K562 (cell line): ENCODE results near the gene QSOX2.

Experiments
- CBX2 ChIP-seq: fragments of 200-600 bp; sonication (generic); IDR thresholded peaks from one replicate; pipeline ENCODE4 v1.6.1; 2012; ENCODE audit warnings: mild to moderate bottlenecking, low read length, inconsistent platforms; ENCODE audit not compliant: insufficient read depth, poor library complexity, severe bottlenecking
- CTCF ChIP-seq, 3 experiments: IDR thresholded peaks in 2 of 3; conservative IDR thresholded peaks in 1 of 3; 2 replicates each; pipeline ENCODE4 v1.5.1; 2011 to 2012; ENCODE audit warnings: low read length in 3 of 3, mild to moderate bottlenecking in 3 of 3, control low read depth in 2 of 3, improper control_type of control experiment in 1 of 3, inconsistent platforms in 1 of 3, low read depth in 1 of 3, mixed read lengths in 1 of 3, moderate library complexity in 1 of 3; ENCODE audit not compliant: insufficient read depth in 2 of 3
- ESRRB ChIP-seq: fragments of 250-450 bp; sonication (Bioruptor Pico); IDR thresholded peaks from 2 replicates; pipeline ENCODE4 v1.5.0; 2020; ENCODE audit warnings: mild to moderate bottlenecking, moderate library complexity, borderline replicate concordance
- EZH2 ChIP-seq: IDR thresholded peaks from 2 replicates; pipeline ENCODE4 v1.6.1; 2012; ENCODE audit warnings: low read depth, mild to moderate bottlenecking, inconsistent platforms, low read length, borderline replicate concordance
- PHB2 ChIP-seq: fragments of 450-650 bp; IDR thresholded peaks from 2 replicates; pipeline ENCODE4 v1.6.1; 2017; ENCODE audit warnings: low read depth
- POLR2A ChIP-seq: fragments of 450-650 bp; conservative IDR thresholded peaks from 2 replicates; pipeline ENCODE4 v1.6.1; 2016
- SP2 ChIP-seq: IDR thresholded peaks from 2 replicates; pipeline ENCODE4 v1.6.1; 2011; ENCODE audit warnings: mild to moderate bottlenecking, low read depth, low read length, moderate library complexity; ENCODE audit not compliant: poor library complexity, severe bottlenecking; ENCODE audit errors: extremely low read depth
- SRF ChIP-seq, 2 experiments: fragments of 250-450, 450-650 bp in 1 of 2; sonication (Bioruptor Pico) in 1 of 2; sonication (generic) in 1 of 2; formaldehyde crosslinking; IDR thresholded peaks; 2 replicates each; pipeline versions ENCODE4 v1.5.0 to v1.5.1; 2020 to 2022; ENCODE audit warnings: mild to moderate bottlenecking in 1 of 2, missing genetic modification reagents in 1 of 2
- SRSF9 ChIP-seq: fragments of 200-400 bp; formaldehyde crosslinking; IDR thresholded peaks from 2 replicates; pipeline ENCODE4 v1.6.1; 2017; ENCODE audit warnings: low read depth, low read length, borderline replicate concordance
- STAT6 ChIP-seq: sonication (generic); formaldehyde crosslinking; IDR thresholded peaks from 2 replicates; pipeline ENCODE4 v1.8.1; 2023; ENCODE audit warnings: mild to moderate bottlenecking, missing genetic modification reagents
- ZC3H4 ChIP-seq: sonication (generic); formaldehyde crosslinking; IDR thresholded peaks from 2 replicates; pipeline ENCODE4 v1.9.0; 2021; ENCODE audit warnings: missing genetic modification reagents, borderline replicate concordance

- TF ChIP-seq PHB2: no peak
- no peak for TF ChIP-seq ZC3H4 (CRISPR knock-in tag)
- no peak for TF ChIP-seq SRF (CRISPR knock-in tag; IDR thresholded peaks at IDR 0.05)
- no peak for TF ChIP-seq SP2
- no peak for TF ChIP-seq POLR2A
- TF ChIP-seq CBX2: no peak
- TF ChIP-seq CTCF (IDR thresholded peaks at IDR 0.05 in 2 of 3, conservative IDR thresholded peaks at IDR 0.05 in 1 of 3; ENCODE audit: insufficient read depth in 2 of 3, low read depth in 1 of 3, low read length in 3 of 3): 0 out of 6 replicates have a peak, but pooled peaks of 1 of the 3 experiments have one; percentile 5
- no peak for TF ChIP-seq ESRRB (CRISPR knock-in tag)
- TF ChIP-seq STAT6 (CRISPR knock-in tag): no peak
- no peak for TF ChIP-seq EZH2
- no peak for TF ChIP-seq SRSF9
Observed at GRCh38 chr9:136254381-136255165, 9.0 kb upstream of the QSOX2 start.
